GM23248 (cell line): ENCODE results near the gene CDC14C.

Source experiments
- EZH2 ChIP-seq: fragments of 200-600 bp; sonication (generic); IDR thresholded peaks from 2 replicates; pipeline ENCODE4 v1.6.1; 2018; ENCODE audit warnings: antibody characterized with exemption, mild to moderate bottlenecking; ENCODE audit not compliant: insufficient read depth, poor library complexity, severe bottlenecking
- EZH2phosphoT487 ChIP-seq: fragments of 200-600 bp; sonication (generic); IDR thresholded peaks from 2 replicates; pipeline ENCODE4 v1.6.1; 2018; ENCODE audit warnings: antibody characterized with exemption, moderate library complexity, mild to moderate bottlenecking, low read depth; ENCODE audit not compliant: insufficient read depth

- no peak for TF ChIP-seq EZH2
- no peak for TF ChIP-seq EZH2phosphoT487
Measured at GRCh38 chr7:48938539-48939295, 14.4 kb downstream of the CDC14C start.
